Fibroblast of skin of scalp (primary cell): Measurements from ENCODE around the gene TMPRSS3.

Experiments used
- DNase-seq: peaks from one replicate; pipeline ENCODE4 v3.0.0-alpha.2; 2013

Gene TMPRSS3

DNA sequence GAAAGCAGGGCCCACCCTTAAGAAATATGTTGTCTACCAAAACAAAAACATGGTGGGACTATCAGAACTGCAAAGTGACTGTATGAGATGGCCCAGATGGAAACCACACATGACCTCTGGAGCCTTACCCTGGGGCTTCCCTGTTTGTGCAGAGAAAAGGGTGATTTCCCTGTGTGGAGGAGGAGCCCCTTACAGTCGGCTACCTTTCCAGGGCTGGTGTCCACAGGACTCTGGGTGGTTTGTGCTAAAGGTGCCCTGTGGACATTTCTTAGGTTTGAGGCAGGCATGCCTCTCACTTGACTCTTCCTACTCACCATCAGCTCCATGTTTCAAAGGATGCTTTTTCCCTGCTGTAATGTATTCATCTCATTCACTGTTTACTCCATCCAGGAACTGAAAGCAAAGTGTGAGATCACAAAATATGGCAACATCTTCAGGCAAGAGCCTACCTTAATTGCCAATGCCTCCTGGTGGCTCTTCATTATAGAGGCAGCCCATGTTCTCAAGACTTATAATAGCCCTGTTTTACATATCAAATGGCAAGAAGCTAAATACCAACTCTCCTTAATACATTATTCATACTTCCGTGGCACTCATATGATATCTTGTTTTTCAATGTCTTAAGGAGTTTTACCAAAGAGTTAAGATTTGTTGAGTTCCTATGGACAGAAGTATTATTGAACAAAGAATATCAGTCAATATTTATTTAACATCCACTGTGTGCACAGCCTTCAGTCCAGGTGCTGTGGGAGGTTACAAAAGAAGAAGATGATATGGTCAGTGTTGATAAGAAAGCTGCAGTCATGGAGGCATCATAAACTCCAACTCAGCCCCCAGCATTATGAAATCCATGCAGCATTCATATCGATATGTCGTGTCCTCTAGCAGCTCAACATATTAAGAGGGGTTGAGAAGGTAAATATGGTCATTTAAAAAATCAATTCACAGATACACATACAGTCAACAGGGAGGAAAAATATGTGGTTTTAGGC lies 65.2 kb downstream of the TMPRSS3 start:
- no peak for DNase-seq

DNA sequence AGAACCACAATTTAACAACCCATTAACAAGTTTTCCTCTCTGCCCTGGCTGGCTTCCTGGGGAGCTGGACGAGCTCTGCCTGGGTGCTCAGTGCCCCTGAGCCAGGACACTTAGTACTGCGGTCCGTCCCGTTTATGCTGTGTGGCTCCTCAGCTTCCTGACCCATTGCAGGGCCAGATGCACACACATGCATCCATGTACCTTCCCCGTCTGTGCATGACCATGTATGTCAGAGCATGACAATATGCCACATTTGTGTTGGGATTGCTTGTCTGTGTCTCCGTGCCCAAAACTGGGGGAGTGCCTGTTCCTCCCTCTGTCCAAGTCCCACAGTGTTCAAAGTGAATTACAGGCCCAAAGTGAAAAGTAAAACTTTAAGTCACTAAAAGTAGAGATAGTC lies 71.0 kb downstream of the TMPRSS3 start:
- no peak for DNase-seq
